ENCODE measurements around the gene PCDHGA4. TPM values are rescaled to one million over a fixed set of nuclear protein-coding genes. Genes with fewer than 3 reads are reported as not detected.
A peak's percentile ranks its signal among the peaks of the same experiment; 100 is the strongest.

The PCDHGA4 gene
- total and polyA plus RNA-seq, 2 of the 8 experiments (the other 6 are each of a cell fraction or from before 2014, with no cell fraction given): 1.4 to 1.9 TPM

GRCh38 chr5:141354900-141355469 is at the start of gene PCDHGA4 (continued):
- TF ChIP-seq CTCF (IDR thresholded peaks at IDR 0.05; ENCODE audit: control extremely low read depth in 1 of 3, insufficient read depth in 1 of 3, low read depth in 1 of 3, low read length in 3 of 3) (peak in 2 of 3 experiments; percentile 34 to 39; a peak in 2 of 4 replicates), MAX (IDR thresholded peaks at IDR 0.05) (no peak), TAF7 (optimal IDR thresholded peaks at IDR 0.05; ENCODE audit: borderline replicate concordance, low read depth, low read length) (no peak)

Measured in H1 (cell line).